OCI-LY3 (cell line): ENCODE results near the gene CIB4.

Experiments
- H2AFZ ChIP-seq: fragments of 200-600, 300-600 bp; shearing (Covaris generic); 2 replicates; pipeline ENCODE4 v1.6.0; 2014; ENCODE audit warnings: antibody characterized with exemption, low read depth, low read length
- H3K27ac ChIP-seq: fragments of 200-600, 300-600 bp; sonication (generic); 2 replicates; pipeline ENCODE4 v1.5.1; 2014; ENCODE audit warnings: mild to moderate bottlenecking, low read length, moderate library complexity, mixed read lengths
- H3K27me3 ChIP-seq: fragments of 200-600, 300-600 bp; sonication (generic); 2 replicates; pipeline ENCODE4 v1.6.1; 2014; ENCODE audit warnings: low read depth, low read length, mixed read lengths
- H3K36me3 ChIP-seq: fragments of 200-600, 300-600 bp; sonication (generic); replicated peaks from 2 replicates; pipeline ENCODE3; 2014; ENCODE audit warnings: low read depth, low read length, mixed read lengths
- H3K4me1 ChIP-seq: fragments of 300-600, 200-600 bp; sonication (generic); 2 replicates; pipeline ENCODE4 v1.6.1; 2014; ENCODE audit warnings: low read length, mixed read lengths
- H3K4me2 ChIP-seq: fragments of 200-600, 300-600 bp; sonication (generic); 2 replicates; pipeline ENCODE4 v1.6.1; 2014; ENCODE audit warnings: low read length, mixed read lengths
- H3K4me3 ChIP-seq: fragments of 300-600, 200-600 bp; sonication (generic); 2 replicates; pipeline ENCODE4 v1.5.1; 2014; ENCODE audit warnings: antibody characterized with exemption, mild to moderate bottlenecking, low read length, moderate library complexity
- H3K79me2 ChIP-seq: fragments of 300-600, 200-600 bp; shearing (Covaris generic); 2 replicates; pipeline ENCODE4 v1.6.1; 2014; ENCODE audit warnings: mild to moderate bottlenecking, low read length, mixed read lengths
- H3K9ac ChIP-seq: fragments of 300-600, 200-600 bp; shearing (Covaris generic); 2 replicates; pipeline ENCODE4 v1.6.0; 2014; ENCODE audit warnings: mild to moderate bottlenecking, low read length, moderate library complexity
- H3K9me3 ChIP-seq: fragments of 200-600, 300-600 bp; shearing (Covaris generic); 2 replicates; pipeline ENCODE4 v1.6.1; 2014; ENCODE audit warnings: low read length, mixed read lengths; ENCODE audit not compliant: insufficient read depth
- H4K20me1 ChIP-seq: fragments of 200-600, 300-600 bp; sonication (generic); 2 replicates; pipeline ENCODE4 v1.6.1; 2016; ENCODE audit warnings: low read length, mixed read lengths; ENCODE audit not compliant: insufficient read depth
- CTCF ChIP-seq: fragments of 200-600, 300-600 bp; sonication (generic); IDR thresholded peaks from 2 replicates; pipeline ENCODE4 v1.5.1; 2014; ENCODE audit warnings: antibody characterized with exemption, low read length, low read depth
- EZH2phosphoT487 ChIP-seq: fragments of 200-600 bp; shearing (Covaris generic); IDR thresholded peaks from 2 replicates; pipeline ENCODE4 v1.6.1; 2018; ENCODE audit warnings: antibody characterized with exemption, mixed run types, low read depth

CIB4 gene

DNA sequence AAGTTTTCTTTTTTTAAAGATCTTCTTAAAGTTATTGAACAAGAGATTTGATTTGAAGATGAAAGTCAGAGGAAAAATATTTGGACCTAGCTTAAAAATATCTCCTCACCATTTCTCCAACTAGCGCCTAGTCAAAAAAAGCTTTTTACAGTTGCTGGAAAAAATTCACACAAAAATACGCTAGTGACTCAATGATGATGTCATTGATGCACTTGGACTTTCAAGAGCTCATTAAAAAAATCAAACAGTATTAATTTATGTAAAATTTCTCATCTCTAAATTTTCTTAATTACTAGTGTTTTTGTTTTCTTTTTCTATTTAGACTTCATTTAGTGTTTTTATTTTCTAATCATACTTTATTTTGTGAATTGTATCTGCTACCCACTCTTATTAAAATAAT, 41.8 kb downstream of the CIB4 start:
- H3K27me3 ChIP-seq, result peaks cover 56% of the 10 kb centered on the region
- no peak overlapping the region for H3K9ac ChIP-seq
- H4K20me1 ChIP-seq, result no peaks in the 10 kb centered on the region
- no peak for TF ChIP-seq CTCF
- TF ChIP-seq EZH2phosphoT487, result no peak
- H3K4me2 ChIP-seq, result no peak overlapping the region
- H3K9me3 ChIP-seq, result no peaks in the 10 kb centered on the region
- H3K4me1 ChIP-seq, result no peaks in the 10 kb centered on the region
- H3K36me3 ChIP-seq, result no peaks in the 10 kb centered on the region
- H2AFZ ChIP-seq, result no peak overlapping the region
- no peaks in the 10 kb centered on the region for H3K79me2 ChIP-seq
- no peak overlapping the region for H3K4me3 ChIP-seq
- no peak overlapping the region for H3K27ac ChIP-seq

- Histone ChIP-seq H2AFZ (no peak overlapping the region), H3K4me1 (no peaks in the 10 kb centered on the region), H3K9ac (no peak overlapping the region), H3K36me3 (no peaks in the 10 kb centered on the region), H3K27ac (no peak overlapping the region), H3K4me2 (no peak overlapping the region), H4K20me1 (no peaks in the 10 kb centered on the region), H3K9me3 (no peaks in the 10 kb centered on the region), H3K4me3 (no peak overlapping the region), H3K27me3 (peaks cover 56% of the 10 kb centered on the region), H3K79me2 (no peaks in the 10 kb centered on the region)
- no peak for TF ChIP-seq EZH2phosphoT487
- no peak for TF ChIP-seq CTCF
Measured at GRCh38 chr2:26598996-26599373, 42.2 kb downstream of the CIB4 start.

DNA sequence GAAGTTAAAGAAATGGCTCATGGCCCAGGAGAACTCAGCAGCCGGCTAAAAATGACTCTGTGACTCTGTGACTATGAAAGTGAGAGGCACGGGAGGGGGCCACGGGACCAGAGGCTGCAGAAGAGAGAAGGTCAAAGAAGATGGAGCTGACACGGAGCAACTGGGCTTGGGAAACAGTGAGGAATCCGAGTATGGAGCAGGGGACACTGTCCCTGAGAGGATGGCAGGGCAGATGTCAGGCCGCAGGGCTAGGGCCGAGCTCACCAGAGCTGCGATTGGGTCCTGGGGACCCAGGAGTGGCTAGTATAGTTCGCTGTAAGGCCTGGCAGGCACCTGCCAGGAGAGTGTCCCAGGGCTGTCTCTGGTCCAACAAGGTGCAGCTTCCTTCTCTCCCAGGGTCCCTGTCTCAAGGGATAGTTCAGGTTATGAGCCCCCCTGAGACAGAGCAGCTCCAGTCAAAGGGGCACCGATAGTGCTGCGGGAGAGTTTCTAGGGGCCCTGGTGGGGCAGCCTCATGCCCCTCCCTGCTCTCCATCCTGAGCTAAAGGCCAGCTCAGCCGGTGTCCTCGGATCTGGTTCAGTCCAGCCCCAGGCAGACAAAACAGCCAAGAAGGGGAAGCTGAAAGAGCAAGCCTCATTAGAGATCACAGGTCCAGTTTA, 42.7 kb downstream of the CIB4 start:
- Histone ChIP-seq H3K36me3 (no peaks in the 10 kb centered on the region), H3K27me3 (peaks cover 60% of the 10 kb centered on the region), H3K9me3 (no peaks in the 10 kb centered on the region), H3K79me2 (no peaks in the 10 kb centered on the region), H3K4me3 (no peak overlapping the region), H2AFZ (no peak overlapping the region), H3K27ac (no peak overlapping the region), H3K4me2 (no peak overlapping the region), H4K20me1 (no peaks in the 10 kb centered on the region), H3K4me1 (no peaks in the 10 kb centered on the region), H3K9ac (no peak overlapping the region)
- TF ChIP-seq EZH2phosphoT487 (no peak), CTCF (no peak)

DNA sequence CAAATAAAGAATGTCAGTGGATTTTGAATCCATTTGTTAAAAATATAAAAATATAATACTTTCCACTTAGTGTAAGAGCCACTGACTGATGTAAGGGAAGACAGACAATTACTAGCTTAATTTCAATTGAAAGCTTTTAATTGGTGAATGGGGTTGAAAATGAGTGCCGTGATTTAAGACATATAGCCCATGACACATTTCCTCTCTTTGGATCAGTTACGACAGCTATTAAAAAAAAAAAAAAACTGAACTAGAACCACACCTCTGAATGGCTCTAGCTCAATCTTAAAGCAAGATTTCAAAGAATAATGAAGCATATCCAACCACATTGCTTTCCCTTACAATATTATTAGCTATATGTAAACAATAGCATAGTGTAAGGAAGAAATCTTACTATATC, 44.0 kb downstream of the CIB4 start:
- H3K9ac ChIP-seq, result no peak overlapping the region
- H2AFZ ChIP-seq, result no peak overlapping the region
- H3K4me3 ChIP-seq, result no peak overlapping the region
- peaks cover 61% of the 10 kb centered on the region for H3K27me3 ChIP-seq
- peaks cover 4% of the 10 kb centered on the region for H3K4me1 ChIP-seq
- no peak overlapping the region for H3K4me2 ChIP-seq
- no peaks in the 10 kb centered on the region for H4K20me1 ChIP-seq
- peaks cover 7% of the 10 kb centered on the region for H3K9me3 ChIP-seq
- no peak overlapping the region for H3K27ac ChIP-seq
- no peak for TF ChIP-seq EZH2phosphoT487
- TF ChIP-seq CTCF, result no peak
- no peaks in the 10 kb centered on the region for H3K79me2 ChIP-seq
- no peaks in the 10 kb centered on the region for H3K36me3 ChIP-seq
